Measurements from ENCODE around the gene SLC7A8. TPM values are rescaled to one million over a fixed set of nuclear protein-coding genes. Genes with fewer than 3 reads are reported as not detected.
A peak's percentile ranks its signal among the peaks of the same experiment; 100 is the strongest.

The SLC7A8 gene
- total and polyA plus RNA-seq, 4 donors: 2.6 to 9.8 (median 5.4) TPM

GRCh38 chr14:23121361-23121771 is 62.1 kb downstream of the SLC7A8 start:
- TF ChIP-seq RAD21 (IDR thresholded peaks at IDR 0.05) (no peak), JUND (IDR thresholded peaks at IDR 0.05) (no peak), SP1 (IDR thresholded peaks at IDR 0.05) (peak; percentile 14), REST (IDR thresholded peaks at IDR 0.05) (no peak)
- Histone ChIP-seq H3K27ac (ENCODE audit: low read depth in 1 of 2, low read length in 2 of 2) (no peak overlapping the region), H3K4me1 (ENCODE audit: control insufficient read depth in 4 of 4, insufficient read depth in 4 of 4, low read length in 3 of 4) (peaks cover 0 to 5% (median 2%) of the 10 kb centered on the region in 4 donors), H3K4me3 (ENCODE audit: low read depth in 1 of 3, low read length in 3 of 3) (no peak overlapping the region), H3K9me3 (ENCODE audit: control insufficient read depth in 4 of 4, low read length in 3 of 4) (no peaks in the 10 kb centered on the region), H3K9ac (ENCODE audit: low read depth in 1 of 2, low read length in 2 of 2) (no peak overlapping the region), H3K36me3 (ENCODE audit: control insufficient read depth in 4 of 4, insufficient read depth in 3 of 4, low read depth in 1 of 4, low read length in 3 of 4) (no peaks in the 10 kb centered on the region), H3K27me3 (ENCODE audit: control insufficient read depth in 4 of 4, insufficient read depth in 4 of 4, low read length in 3 of 4) (no peaks in the 10 kb centered on the region)
- 41% methylated on average over 6 of the region's 6 CpGs for WGBS
- DNase-seq (ENCODE audit: low spot score): no peak

- TF ChIP-seq NR2F2 (IDR thresholded peaks at IDR 0.05) (no peak), REST (IDR thresholded peaks at IDR 0.05) (no peak), GABPA (IDR thresholded peaks at IDR 0.05 in 1 of 2, conservative IDR thresholded peaks at IDR 0.05 in 1 of 2) (no peak), SP1 (IDR thresholded peaks at IDR 0.05) (no peak), RXRA (IDR thresholded peaks at IDR 0.05) (no peak), ATF3 (IDR thresholded peaks at IDR 0.05) (no peak), JUND (IDR thresholded peaks at IDR 0.05) (no peak), RAD21 (IDR thresholded peaks at IDR 0.05) (peak; percentile 100)
- TF ChIP-seq, protein P1, sequence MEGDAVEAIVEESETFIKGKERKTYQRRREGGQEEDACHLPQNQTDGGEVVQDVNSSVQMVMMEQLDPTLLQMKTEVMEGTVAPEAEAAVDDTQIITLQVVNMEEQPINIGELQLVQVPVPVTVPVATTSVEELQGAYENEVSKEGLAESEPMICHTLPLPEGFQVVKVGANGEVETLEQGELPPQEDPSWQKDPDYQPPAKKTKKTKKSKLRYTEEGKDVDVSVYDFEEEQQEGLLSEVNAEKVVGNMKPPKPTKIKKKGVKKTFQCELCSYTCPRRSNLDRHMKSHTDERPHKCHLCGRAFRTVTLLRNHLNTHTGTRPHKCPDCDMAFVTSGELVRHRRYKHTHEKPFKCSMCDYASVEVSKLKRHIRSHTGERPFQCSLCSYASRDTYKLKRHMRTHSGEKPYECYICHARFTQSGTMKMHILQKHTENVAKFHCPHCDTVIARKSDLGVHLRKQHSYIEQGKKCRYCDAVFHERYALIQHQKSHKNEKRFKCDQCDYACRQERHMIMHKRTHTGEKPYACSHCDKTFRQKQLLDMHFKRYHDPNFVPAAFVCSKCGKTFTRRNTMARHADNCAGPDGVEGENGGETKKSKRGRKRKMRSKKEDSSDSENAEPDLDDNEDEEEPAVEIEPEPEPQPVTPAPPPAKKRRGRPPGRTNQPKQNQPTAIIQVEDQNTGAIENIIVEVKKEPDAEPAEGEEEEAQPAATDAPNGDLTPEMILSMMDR (IDR thresholded peaks at IDR 0.05; ENCODE audit: low read depth, low read length, missing input control): peak; percentile 100
- TF ChIP-seq, protein P2, sequence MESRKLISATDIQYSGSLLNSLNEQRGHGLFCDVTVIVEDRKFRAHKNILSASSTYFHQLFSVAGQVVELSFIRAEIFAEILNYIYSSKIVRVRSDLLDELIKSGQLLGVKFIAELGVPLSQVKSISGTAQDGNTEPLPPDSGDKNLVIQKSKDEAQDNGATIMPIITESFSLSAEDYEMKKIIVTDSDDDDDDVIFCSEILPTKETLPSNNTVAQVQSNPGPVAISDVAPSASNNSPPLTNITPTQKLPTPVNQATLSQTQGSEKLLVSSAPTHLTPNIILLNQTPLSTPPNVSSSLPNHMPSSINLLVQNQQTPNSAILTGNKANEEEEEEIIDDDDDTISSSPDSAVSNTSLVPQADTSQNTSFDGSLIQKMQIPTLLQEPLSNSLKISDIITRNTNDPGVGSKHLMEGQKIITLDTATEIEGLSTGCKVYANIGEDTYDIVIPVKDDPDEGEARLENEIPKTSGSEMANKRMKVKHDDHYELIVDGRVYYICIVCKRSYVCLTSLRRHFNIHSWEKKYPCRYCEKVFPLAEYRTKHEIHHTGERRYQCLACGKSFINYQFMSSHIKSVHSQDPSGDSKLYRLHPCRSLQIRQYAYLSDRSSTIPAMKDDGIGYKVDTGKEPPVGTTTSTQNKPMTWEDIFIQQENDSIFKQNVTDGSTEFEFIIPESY (IDR thresholded peaks at IDR 0.05): no peak
- peaks cover 0 to 5% (median 2%) of the 10 kb centered on the region in 4 donors for H3K4me1 ChIP-seq (ENCODE audit: control insufficient read depth in 4 of 4, insufficient read depth in 4 of 4, low read length in 3 of 4)
- H3K9ac ChIP-seq (ENCODE audit: low read depth in 1 of 2, low read length in 2 of 2): no peak overlapping the region
- no peak overlapping the region for H3K27ac ChIP-seq (ENCODE audit: low read depth in 1 of 2, low read length in 2 of 2)
- WGBS: 19% methylated on average over 9 of the region's 9 CpGs
- peak; percentile 85 for DNase-seq (ENCODE audit: low spot score)
- no peaks in the 10 kb centered on the region for H3K36me3 ChIP-seq (ENCODE audit: control insufficient read depth in 4 of 4, insufficient read depth in 3 of 4, low read depth in 1 of 4, low read length in 3 of 4)
- H3K4me3 ChIP-seq (ENCODE audit: low read depth in 1 of 3, low read length in 3 of 3): no peak overlapping the region
- H3K27me3 ChIP-seq (ENCODE audit: control insufficient read depth in 4 of 4, insufficient read depth in 4 of 4, low read length in 3 of 4): no peaks in the 10 kb centered on the region
- no peaks in the 10 kb centered on the region for H3K9me3 ChIP-seq (ENCODE audit: control insufficient read depth in 4 of 4, low read length in 3 of 4)
Observed at GRCh38 chr14:23120541-23121251, 62.8 kb downstream of the SLC7A8 start.

All from liver (tissue), 9 donors.